ENCODE results near the gene CNNM3.

The CNNM3 gene

DNA sequence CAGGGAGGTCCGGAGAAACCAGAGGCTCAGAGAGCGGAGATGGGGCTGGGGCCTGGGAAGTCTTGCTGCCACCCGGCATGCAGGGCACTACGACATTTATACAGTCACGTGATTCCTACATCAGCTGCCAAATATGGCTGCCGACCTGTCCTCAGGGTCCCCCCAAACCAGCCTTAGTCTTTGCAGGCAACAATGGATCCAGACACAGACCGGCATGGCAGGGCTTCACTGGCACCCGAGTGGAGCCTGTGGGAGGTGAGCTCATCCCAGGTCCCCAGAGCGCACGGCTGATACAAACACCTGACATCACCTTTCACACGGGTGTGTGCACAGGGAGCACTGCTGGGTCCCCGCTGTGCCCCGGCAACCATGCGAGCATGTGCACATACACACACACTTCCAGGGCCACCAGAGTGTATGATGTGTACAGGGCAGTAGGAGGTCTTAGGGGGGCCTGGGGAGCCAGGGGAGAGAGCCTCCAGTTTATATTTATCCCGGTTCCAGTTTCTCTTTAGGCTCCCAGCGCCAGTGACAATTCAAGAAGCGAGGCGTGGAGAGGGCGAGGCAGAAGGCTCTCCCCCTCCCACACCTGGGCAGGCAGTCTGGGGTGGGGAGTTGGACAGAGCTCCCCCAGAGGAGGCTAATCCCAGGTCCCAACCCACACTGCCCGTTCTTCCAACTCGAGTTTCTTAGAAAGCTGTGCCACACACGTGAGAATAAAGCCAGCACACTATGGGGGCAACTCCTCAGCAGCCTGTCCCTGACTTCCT lies 51.1 kb downstream of the CNNM3 start:
- DNase-seq, result no peak

DNA sequence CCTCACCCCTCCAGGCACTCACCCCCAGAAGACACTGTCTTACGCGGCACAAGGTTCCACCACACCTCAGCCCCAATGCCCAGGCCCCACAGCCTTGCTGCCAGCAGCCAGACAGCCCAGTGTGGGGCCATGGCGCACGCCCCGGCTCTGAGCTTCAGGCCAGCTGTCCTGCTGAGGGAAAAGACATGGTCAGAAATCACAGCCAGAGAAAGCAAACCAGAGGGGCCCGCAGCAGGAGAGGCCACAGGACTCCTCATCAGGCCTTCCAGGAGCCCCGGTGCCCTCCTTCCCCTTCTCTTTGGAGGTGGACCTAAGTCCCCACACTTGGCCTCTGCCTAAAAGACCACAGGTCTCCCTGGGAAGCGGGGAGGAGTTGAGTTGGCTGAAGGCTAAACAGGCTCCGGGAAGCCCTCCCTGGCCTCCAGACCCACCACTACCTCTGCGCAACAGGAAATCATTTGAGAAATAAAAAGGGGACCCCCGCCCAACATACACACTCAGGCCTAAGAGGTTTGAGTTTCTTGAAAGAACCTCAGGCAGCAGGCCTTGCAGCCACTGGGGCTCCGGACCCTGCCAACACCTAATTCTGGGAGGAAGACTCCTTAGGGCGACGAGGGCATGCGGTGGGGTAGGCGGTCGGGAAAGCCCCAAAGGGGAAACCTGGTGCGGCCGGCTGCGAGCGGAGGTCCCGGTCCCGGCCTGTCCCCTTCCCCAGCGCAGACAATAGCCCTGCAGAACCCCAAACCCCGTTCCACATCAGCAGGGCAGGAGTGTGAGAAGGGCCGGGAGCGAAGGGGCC lies 51.9 kb downstream of the CNNM3 start:
- peak; percentile 22 for DNase-seq

GRCh38 chr2:96868555-96869280 lies 52.6 kb downstream of the CNNM3 start:
- peak; percentile 53 for DNase-seq

GRCh38 chr2:96869281-96869821 lies 53.3 kb downstream of the CNNM3 start:
- DNase-seq, result no peak

DNA sequence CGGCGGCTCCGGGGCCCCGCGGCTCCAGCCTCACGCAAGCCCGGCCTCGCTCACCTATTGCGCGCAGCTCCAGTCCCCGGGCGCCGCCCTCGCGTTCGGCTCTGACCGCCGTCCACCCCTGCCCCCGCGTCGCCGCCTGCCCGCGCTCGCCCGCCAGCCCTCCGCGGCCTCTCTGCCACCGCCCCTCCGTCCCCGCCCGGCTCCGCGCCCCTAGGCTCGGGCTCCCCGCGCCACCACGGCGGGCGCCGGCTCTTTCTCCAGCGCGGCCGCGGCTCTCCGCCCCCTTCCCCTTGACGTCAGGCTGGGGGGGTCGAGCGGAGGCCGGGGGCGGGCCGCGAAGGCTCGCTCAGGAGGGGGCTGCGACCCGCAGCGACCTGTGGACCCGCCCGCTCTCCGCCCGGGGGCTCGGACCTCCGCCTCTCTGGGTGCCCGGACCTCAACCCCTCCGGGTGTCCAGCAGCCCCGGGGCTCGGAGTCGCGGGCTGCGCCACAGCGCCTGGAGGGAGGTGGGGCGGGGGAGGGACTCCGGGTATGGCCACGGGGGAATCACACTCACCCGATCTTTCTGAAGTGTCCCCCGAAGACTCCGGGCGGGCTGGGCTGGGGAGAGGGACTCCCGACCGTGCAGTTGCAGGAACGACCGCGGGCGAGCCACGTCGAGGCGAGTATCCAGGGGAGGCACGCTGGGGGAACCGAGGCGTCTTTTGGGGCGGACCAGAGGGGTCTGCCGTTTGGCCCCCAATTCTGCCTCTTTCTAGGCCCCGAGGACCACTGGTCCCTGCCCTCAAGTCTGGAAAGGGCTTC lies 54.0 kb downstream of the CNNM3 start, which contains the start of gene SEMA4C:
SEMA4C (minus strand) TSS at position 259 of the 804 bp plus-strand sequence. CDS start 2,194 bp downstream, outside the sequence.
- DNase-seq, result peak; percentile 47

DNA sequence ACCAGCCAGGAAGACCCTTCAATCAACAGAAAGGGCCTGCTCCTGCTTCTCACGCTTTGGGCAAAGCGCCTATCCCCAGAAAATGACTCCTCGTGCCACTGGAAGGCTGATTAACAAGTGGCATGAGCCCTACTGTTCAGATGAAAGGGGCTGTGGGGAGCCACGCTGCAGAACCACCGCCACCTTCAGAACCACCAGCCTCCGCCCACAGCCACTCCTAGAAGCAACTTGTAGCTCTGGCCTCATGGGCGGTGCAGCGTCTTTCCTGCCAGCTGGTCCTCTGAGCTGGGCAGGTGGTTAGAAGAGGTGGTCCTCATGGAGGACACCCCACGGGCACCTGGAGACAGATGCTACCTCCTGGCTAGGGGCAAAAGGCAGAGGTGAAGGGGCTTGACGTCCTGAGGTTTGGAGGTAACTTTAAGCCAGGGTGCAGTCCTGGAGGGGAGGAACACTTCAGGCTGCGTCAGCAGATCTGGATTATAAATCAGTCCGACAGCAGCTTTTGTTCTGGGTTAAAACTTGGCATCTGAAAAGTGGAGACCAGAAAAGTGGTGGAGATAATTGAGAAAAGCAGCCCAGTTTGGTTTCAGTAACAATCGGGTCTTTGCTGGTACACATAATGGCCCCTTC lies 54.7 kb downstream of the CNNM3 start:
- peak; percentile 31 for DNase-seq

DNA sequence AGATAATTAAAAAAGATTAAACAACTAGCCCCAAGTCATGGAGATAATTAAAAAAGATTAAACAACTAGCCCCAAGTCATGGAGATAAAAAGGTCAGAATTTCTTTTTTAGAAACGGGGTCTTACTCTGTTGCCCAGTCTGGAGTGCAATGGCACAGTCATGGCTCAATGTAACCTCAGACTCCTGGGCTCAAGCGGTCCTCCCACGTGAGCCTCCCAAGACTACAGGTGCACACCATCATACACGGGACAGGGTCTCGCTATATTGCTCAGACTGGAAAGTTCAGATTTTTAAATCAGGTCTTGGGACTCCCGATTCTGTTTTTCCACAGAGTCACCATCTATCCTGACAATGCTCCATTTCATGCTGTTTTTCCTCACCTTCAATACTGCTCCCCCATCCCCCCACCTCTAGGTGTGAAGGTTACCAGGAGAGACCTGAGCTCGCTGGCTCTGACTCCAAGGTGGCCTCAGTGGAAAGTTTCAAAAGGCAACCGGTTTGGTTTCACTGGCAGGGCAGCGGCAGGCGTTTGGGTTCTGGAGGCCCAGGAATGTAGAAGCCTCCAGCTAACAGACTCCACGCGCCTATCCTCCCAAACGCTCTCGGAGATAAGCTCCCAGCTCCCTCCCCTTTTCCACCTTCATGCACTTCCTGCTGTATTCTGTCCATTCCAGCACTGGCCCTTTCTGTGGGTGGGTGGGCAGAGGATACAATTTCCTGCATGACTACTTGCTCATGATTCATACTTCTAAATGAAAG lies 56.7 kb downstream of the CNNM3 start:
- no peak for DNase-seq

GRCh38 chr2:96873651-96874096 lies 57.6 kb downstream of the CNNM3 start:
- no peak for DNase-seq

- no peak for DNase-seq
Observed at GRCh38 chr2:96874198-96874831, 58.2 kb downstream of the CNNM3 start.

DNA sequence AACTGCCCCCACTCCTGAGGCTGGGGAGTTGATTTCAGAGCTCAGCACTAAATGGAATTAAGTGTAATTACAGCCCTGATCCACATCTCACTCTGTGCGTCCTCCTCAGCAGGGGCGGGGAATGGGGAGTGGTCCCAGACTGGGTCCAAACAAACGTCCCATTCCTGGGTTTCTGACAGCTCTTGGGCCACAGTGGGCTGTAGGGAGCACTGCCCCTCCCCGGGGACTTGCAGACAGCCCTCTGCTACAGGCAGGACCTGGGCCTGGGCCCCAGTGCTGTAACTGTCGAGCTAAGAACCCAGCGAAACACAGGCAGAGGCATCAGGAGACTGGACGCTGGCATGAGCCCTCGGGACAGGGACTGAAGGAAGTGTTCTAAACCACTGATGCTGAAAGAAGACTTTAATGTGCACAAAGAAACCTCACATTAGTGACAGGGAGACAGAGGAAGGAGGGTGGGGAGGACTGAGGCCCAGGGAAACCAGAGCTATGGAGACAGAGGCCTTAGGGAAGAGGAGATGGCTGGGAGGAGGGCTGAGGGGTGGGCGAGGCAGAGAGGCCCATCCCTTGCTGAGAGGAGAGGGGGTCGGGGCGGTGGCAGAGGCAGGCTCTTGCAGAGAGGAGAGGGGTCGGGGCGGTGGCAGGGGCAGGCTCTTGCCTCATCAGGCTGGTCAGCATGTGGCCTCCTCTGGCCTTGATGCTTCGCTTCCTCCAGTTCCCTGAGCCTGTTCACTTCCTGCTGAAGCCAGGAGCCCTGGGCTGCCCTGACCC lies 59.6 kb downstream of the CNNM3 start:
- DNase-seq, result no peak

GRCh38 chr2:96876269-96877041 lies 60.4 kb downstream of the CNNM3 start:
- DNase-seq, result no peak

DNA sequence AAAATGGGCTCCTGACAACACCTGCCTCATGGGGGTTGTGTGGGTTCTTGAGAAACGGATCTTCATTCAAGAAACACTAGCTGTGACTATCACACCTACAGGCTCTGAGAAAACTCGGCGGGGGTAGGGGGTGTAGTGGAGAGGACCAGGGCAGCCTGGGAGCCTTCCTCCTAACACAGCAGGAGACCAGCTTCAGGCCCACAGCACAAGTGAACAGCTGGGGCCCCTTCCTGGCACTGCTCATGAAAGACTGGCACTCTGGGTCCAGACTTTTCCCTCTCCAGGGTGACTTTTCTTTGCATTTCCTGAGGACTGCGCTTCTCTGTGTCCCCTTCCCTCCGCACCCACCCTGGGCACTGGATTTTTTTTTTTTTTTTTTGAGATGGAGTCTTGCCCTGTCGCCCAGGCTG lies 61.0 kb downstream of the CNNM3 start:
- no peak for DNase-seq

DNA sequence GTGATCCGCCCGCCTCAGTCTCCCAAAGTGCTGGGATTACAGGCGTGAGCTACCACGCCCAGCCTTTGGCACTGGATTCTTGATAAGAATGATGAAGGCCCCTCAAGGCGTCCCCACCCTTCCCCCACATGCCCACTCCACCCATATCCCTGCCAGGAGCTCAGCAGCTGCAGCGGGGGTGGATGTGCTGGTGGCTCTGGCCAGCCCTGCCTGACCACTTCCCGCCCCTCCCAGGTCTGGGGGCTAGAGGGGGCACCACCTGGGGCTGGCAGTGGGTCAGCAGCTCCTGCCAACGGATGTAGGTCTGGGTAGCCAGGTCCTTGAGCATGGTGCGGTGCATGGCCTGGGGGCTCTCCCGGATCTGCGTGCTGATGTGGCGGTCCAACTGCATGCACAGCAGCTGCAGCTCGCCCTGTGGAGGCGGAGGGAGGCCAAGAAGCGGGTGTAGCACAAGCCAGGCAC lies 61.6 kb downstream of the CNNM3 start:
- no peak for DNase-seq

DNA sequence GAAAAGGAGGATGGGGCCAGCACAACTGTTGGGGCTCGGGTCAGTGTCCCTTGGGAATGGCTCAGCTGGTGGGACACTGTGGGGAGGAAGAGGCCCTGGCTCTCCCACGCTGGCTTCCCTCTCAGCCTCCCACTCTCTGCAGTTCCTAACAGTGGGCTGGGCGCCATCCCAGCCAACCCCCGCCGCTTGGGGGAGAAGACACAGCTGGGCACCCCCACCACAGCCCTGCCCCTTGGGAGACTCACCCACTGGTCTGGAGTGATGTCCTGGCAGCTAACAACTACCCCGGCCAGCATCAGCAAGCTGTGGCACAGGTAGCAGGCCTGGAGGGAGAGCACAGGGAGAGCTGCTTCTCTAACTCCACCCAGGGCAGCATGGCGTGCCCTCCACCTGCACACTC lies 62.1 kb downstream of the CNNM3 start:
- no peak for DNase-seq

DNA sequence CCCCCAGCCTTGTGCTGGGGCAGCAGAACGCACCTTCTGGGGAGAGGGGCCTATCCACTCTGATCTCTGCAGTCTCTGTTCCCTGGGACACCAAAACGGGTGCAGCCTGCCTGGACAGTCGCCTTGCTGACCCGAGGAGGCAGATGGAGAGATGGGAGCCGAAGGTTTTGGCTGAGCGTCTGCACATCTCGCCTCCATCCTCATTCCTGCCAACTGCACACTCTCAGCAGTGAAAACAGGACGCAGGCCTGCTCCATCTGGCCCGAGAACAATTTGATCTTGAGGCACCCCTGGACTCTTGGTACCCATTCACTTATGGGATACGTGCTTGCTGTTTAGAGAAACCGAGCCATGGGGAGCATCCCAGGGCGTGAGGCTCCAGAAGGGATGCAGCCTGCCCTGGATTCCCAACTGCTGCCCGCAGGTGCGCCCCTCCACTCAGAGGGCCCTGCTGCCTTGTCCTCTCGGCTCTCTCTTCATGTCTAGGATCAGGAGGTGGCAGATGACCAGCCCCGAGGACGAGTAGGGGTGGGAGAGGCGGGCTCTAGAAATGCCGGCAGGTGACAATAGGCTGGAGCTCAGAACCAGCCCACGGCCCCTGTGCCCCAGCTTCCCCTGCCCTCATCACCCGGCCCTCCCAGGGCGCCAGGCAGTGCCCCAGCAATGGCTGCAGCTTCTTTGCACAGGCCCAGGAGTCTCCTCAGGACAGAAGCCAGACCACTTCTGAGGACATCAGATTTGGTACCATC lies 62.9 kb downstream of the CNNM3 start:
- DNase-seq, result no peak

GRCh38 chr2:96879545-96880040 lies 63.5 kb downstream of the CNNM3 start:
- no peak for DNase-seq

- DNase-seq, result no peak
Observed at GRCh38 chr2:96880891-96881273, 64.8 kb downstream of the CNNM3 start.

Measured in stimulated activated CD4-positive, alpha-beta T cell treated with anti-CD3 and anti-CD28 coated beads, Interleukin-12 subunit alpha, Interleukin-12 subunit beta, amount 100 ng/mL, for 4 hours (primary cell).